IMR-90 (cell line): ENCODE data around the gene SPARC. TPM values are rescaled to one million over a fixed set of nuclear protein-coding genes. Genes with fewer than 3 reads are reported as not detected.

Experiments
- ATAC-seq: fragments of 200-7000 bp; cut with Tn5 transposase; 2 replicates; pipeline ENCODE4 v1.9.1; 2020; ENCODE audit warnings: low read depth, mild to moderate bottlenecking, moderate library complexity
- BruUV-seq: library from RNA; stranded (reverse); fragments of 400-500 nt; replicated peaks from 2 replicates; lab custom pipeline; 2021; lab: Mats Ljungman, UMichigan
- CTCF ChIA-PET: fragments of 300-600 bp; formaldehyde crosslinking; extraction: SDS; loops from one replicate; lab custom pipeline; 2021; ENCODE audit warnings: antibody characterized with exemption; lab: Yijun Ruan, JAX
- POLR2A ChIA-PET: fragments of 300-600 bp; sonication (Branson Sonifier 250); formaldehyde crosslinking; loops from one replicate; lab custom pipeline; 2022; ENCODE audit warnings: antibody characterized with exemption; ENCODE audit not compliant: unreplicated experiment; lab: Charles Lee
- DNase-seq: peaks from one replicate; pipeline ENCODE4 v3.0.0; 2013
- H2AFZ ChIP-seq: replicated peaks from 2 replicates; pipeline ENCODE3; 2013; ENCODE audit warnings: low read length, mild to moderate bottlenecking; ENCODE audit not compliant: poor library complexity
- H2AK5ac ChIP-seq: 2 replicates; pipeline ENCODE4 v1.6.1; 2013; ENCODE audit warnings: low read depth, low read length, inconsistent platforms
- H2AK9ac ChIP-seq: replicated peaks from 2 replicates; pipeline ENCODE3; 2013; ENCODE audit warnings: mild to moderate bottlenecking, low read depth, low read length, moderate library complexity; ENCODE audit not compliant: poor library complexity
- H2BK120ac ChIP-seq: 2 replicates; pipeline ENCODE4 v1.6.1; 2013; ENCODE audit warnings: low read depth, low read length, inconsistent platforms
- H2BK15ac ChIP-seq: 3 replicates; pipeline ENCODE4 v1.6.1; 2013; ENCODE audit warnings: low read depth, low read length, inconsistent platforms
- H2BK20ac ChIP-seq: 2 replicates; pipeline ENCODE4 v1.6.1; 2013; ENCODE audit warnings: low read depth, mild to moderate bottlenecking, inconsistent platforms, low read length, moderate library complexity
- H2BK5ac ChIP-seq: 2 replicates; pipeline ENCODE4 v1.6.1; 2013; ENCODE audit warnings: mild to moderate bottlenecking, low read depth, low read length, inconsistent platforms; ENCODE audit not compliant: poor library complexity, severe bottlenecking
- H3K14ac ChIP-seq: replicated peaks from 2 replicates; pipeline ENCODE4 v1.6.1; 2013; ENCODE audit warnings: low read depth, low read length, inconsistent platforms
- H3K18ac ChIP-seq: 2 replicates; pipeline ENCODE4 v1.6.1; 2013; ENCODE audit warnings: low read depth, low read length, control low read depth
- H3K23ac ChIP-seq: 2 replicates; pipeline ENCODE4 v1.6.1; 2013; ENCODE audit warnings: low read depth, low read length, inconsistent platforms
- H3K27ac ChIP-seq: 2 replicates; pipeline ENCODE4 v1.5.1; 2013; ENCODE audit warnings: mild to moderate bottlenecking, control low read depth, low read length; ENCODE audit not compliant: insufficient read depth
- H3K27me3 ChIP-seq: 2 replicates; pipeline ENCODE4 v1.6.1; 2013; ENCODE audit warnings: low read length; ENCODE audit not compliant: control insufficient read depth, insufficient read depth
- H3K36me3 ChIP-seq: 2 replicates; pipeline ENCODE4 v1.6.1; 2013; ENCODE audit warnings: low read length, mixed read lengths; ENCODE audit not compliant: control insufficient read depth, insufficient read depth
- H3K4ac ChIP-seq: 2 replicates; pipeline ENCODE4 v1.6.1; 2013; ENCODE audit warnings: low read depth, low read length, inconsistent platforms
- H3K4me1 ChIP-seq: 2 replicates; pipeline ENCODE4 v1.6.1; 2013; ENCODE audit warnings: low read length, mixed read lengths; ENCODE audit not compliant: control insufficient read depth, insufficient read depth
- H3K4me2 ChIP-seq: 2 replicates; pipeline ENCODE4 v1.6.1; 2013; ENCODE audit warnings: low read depth, mild to moderate bottlenecking, control low read depth, low read length, moderate library complexity
- H3K4me3 ChIP-seq: 2 replicates; pipeline ENCODE4 v1.5.1; 2013; ENCODE audit warnings: low read depth, mild to moderate bottlenecking, control low read depth, low read length, moderate library complexity; ENCODE audit not compliant: insufficient read depth
- H3K56ac ChIP-seq: 2 replicates; pipeline ENCODE4 v1.6.1; 2013; ENCODE audit warnings: low read length, inconsistent platforms; ENCODE audit not compliant: insufficient read depth; ENCODE audit errors: extremely low read depth
- H3K79me1 ChIP-seq, 2 experiments: 2 replicates each; pipeline ENCODE4 v1.6.1; 2013; ENCODE audit warnings: low read length in 2 of 2, inconsistent platforms in 1 of 2, low read depth in 1 of 2
- H3K9ac ChIP-seq: 2 replicates; pipeline ENCODE4 v1.6.1; 2013; ENCODE audit warnings: low read depth, low read length, control low read depth
- H3K9me1 ChIP-seq: 2 replicates; pipeline ENCODE4 v1.6.1; 2013; ENCODE audit warnings: low read length, inconsistent platforms; ENCODE audit not compliant: insufficient read depth
- H3K9me3 ChIP-seq: 2 replicates; pipeline ENCODE4 v1.6.1; 2013; ENCODE audit warnings: low read length; ENCODE audit not compliant: control insufficient read depth, insufficient read depth
- H4K20me1 ChIP-seq: 2 replicates; pipeline ENCODE4 v1.6.1; 2013; ENCODE audit warnings: low read length, inconsistent platforms; ENCODE audit not compliant: insufficient read depth
- H4K5ac ChIP-seq: 2 replicates; pipeline ENCODE4 v1.6.1; 2013; ENCODE audit warnings: mild to moderate bottlenecking, low read depth, low read length, control low read depth
- H4K8ac ChIP-seq, 2 experiments: 2 replicates each; pipeline ENCODE4 v1.6.1; 2013; ENCODE audit warnings: low read depth in 2 of 2, low read length in 2 of 2, control low read depth in 1 of 2, inconsistent platforms in 1 of 2
- H4K91ac ChIP-seq: 2 replicates; pipeline ENCODE4 v1.6.1; 2013; ENCODE audit warnings: low read depth, low read length, inconsistent platforms; ENCODE audit not compliant: insufficient read depth
- CHD1 ChIP-seq: IDR thresholded peaks from 2 replicates; pipeline ENCODE4 v1.6.1; 2012; ENCODE audit warnings: low read depth, low read length, improper control_type of control experiment
- ELK1 ChIP-seq: fragments of 150-350 bp; IDR thresholded peaks from 2 replicates; pipeline ENCODE4 v1.6.1; 2016; ENCODE audit warnings: low read depth, mild to moderate bottlenecking, low read length, moderate library complexity, borderline replicate concordance
- MAFK ChIP-seq: IDR thresholded peaks from 2 replicates; pipeline ENCODE4 v1.6.1; 2012; ENCODE audit warnings: low read depth, low read length, improper control_type of control experiment
- MAZ ChIP-seq: IDR thresholded peaks from 2 replicates; pipeline ENCODE4 v1.6.1; 2012; ENCODE audit warnings: low read depth, mild to moderate bottlenecking, low read length, improper control_type of control experiment, moderate library complexity, borderline replicate concordance
- NFE2L2 ChIP-seq: fragments of 150-350 bp; IDR thresholded peaks from 2 replicates; pipeline ENCODE4 v1.6.1; 2016; ENCODE audit warnings: low read depth, mild to moderate bottlenecking, low read length
- RFX5 ChIP-seq: IDR thresholded peaks from 2 replicates; pipeline ENCODE4 v1.8.0; 2012; ENCODE audit warnings: low read depth, mild to moderate bottlenecking, low read length, moderate library complexity
- WGBS, 2 experiments: methylation state at CpG; one replicate each; pipeline versions ENCODE4 v1.1.5 to v1.1.7; 2013; ENCODE audit warnings: missing lambda C conversion rate in 2 of 2; ENCODE audit not compliant: insufficient read length in 1 of 2; ENCODE audit errors: extremely low coverage in 2 of 2; 5-methylcytosine and 5-hydroxymethylcytosine counted together
- dilution Hi-C: fragments of 300-500 bp; cut with HindIII; formaldehyde crosslinking; loops from one replicate; pipeline ENCODE4 v1.14.3; 2018; ENCODE audit warnings: low sequenced_read_pairs; ENCODE audit not compliant: unreplicated experiment
- in situ Hi-C: fragments of 300-500 bp; cut with MboI; formaldehyde crosslinking; loops from 3 replicates; pipeline ENCODE4 v1.14.3; 2019; ENCODE audit warnings: low sequenced_read_pairs, inconsistent platforms, mixed read lengths
- intact Hi-C: fragments of 100-400 bp; cut with micrococcal nuclease; formaldehyde crosslinking; loops from 2 replicates; pipeline ENCODE4 v1.10.0; 2022
- polyA plus RNA-seq, 3 experiments: library from polyadenylated mRNA; depleted of rRNA; stranded (reverse); fragments of >200 nt; gene quantifications; 2 replicates each; pipeline ENCODE4 v1.2.3, GENCODE V29; 2012; ENCODE audit warnings: low replicate concordance in 1 of 3
- total RNA-seq: library from RNA; depleted of rRNA; stranded (reverse); fragments of >200 nt; gene quantifications from 2 replicates; pipeline ENCODE4 v1.2.3, GENCODE V29; 2012
- TF ChIP-seq, protein P1 (sequence below): fragments of 150-350 bp; IDR thresholded peaks from 2 replicates; pipeline ENCODE4 v1.6.1; 2017; ENCODE audit warnings: mild to moderate bottlenecking, antibody characterized with exemption, low read length, low read depth

Gene SPARC
- total and polyA plus RNA-seq, 2 of the 4 experiments (the other 2 are of a cell fraction), result 1,186 to 4,692 TPM

DNA sequence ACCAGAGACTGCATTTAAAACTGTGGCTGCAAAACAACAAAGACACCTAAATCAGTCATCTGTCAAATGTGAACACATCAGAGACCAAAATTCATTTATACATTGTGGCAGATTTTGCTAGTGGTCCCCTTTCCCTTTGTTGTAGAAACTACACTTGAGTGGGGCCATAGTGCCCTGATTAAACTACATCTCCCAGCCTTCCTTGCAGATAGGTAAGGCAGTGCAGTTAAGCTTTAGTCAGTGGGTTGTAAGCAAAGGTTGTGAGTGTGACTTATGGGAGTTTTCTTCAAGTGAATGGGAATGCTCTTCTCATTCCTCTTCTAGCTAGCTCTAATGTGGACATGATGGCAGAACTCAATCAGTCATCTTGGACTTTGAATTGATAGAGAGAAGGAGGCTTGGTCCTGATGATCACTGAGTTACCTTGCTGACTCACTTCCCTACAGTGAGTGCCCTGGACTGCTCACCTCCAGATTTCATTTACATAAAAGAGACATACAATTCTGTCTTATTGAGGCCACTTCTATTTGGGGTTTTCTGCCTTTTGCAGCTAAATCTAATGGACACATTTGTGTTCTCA lies 35.2 kb upstream of the SPARC start (continued):
- TF ChIP-seq NFE2L2, result no peak

DNA sequence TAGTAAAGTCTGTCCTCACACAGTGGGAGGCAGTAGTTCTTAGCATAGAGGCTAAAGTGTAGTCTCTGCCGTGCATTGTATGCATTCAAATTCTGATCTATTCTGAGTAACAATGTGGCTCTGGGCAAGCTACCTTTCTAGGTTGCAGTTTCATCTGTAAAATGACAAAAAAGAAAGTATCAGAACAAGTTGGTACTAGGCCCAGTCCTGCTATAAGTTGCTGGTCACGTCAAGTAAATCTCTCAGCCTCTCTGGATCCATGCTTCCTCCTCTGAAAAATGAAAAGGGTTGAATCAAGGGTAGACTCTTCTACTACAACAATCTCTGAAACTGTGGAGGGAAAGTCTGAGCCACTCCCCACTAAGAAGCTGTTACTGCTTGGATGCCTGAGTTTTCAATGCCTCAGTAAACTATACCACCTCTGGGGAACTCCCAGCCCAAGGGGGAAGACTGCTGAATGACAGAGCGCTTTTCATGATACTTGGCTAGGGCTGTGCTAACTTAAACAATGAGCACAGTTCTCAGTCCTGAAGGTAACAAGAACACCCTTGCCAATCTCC lies 34.5 kb upstream of the SPARC start:
- intact Hi-C loops, result no loop called here
- peak overlapping the region; percentile 29; the same call in 1 of the 2 replicates for H3K23ac ChIP-seq
- peak overlapping the region; percentile 63 for H4K91ac ChIP-seq
- ChIA-PET CTCF (interaction anchor here (0.5 to 2.2 kb wide), 6 partner anchors 19 to 69 kb away, joined by 3 to 8 read pairs (median 4); partner anchors contain the start of gene G3BP1), POLR2A (interaction anchor here (0.9 kb wide), 2 partner anchors 40 to 41 kb away, joined by 4 to 8 read pairs; no protein-coding TSS in a partner anchor)
- peak overlapping the region; percentile 53 for H2BK20ac ChIP-seq
- no CpG with 5 or more reads among the region's 3 CpGs for WGBS, 2 experiments
- peaks cover 13% of the 10 kb centered on the region for H3K9me1 ChIP-seq
- H2AK5ac ChIP-seq, result peak overlapping the region; percentile 40
- no peak overlapping the region for H2AK9ac ChIP-seq
- DNase-seq (peak; percentile 53), ATAC-seq (peak; percentile 6; the same call in 1 of the 2 replicates)
- H3K18ac ChIP-seq, result peak overlapping the region; percentile 17; the same call in 1 of the 2 replicates
- peak overlapping the region in 1 of 2 experiments; percentile 63; a peak in 1 of 4 replicates for H4K8ac ChIP-seq
- in situ Hi-C loops, result no loop called here
- H4K20me1 ChIP-seq, result no peaks in the 10 kb centered on the region
- no peak overlapping the region for H3K4me2 ChIP-seq
- no TSS peak for BruUV-seq
- H3K14ac ChIP-seq, result peak overlapping the region; percentile 3
- H3K9ac ChIP-seq, result peak overlapping the region; percentile 46; the same call in 1 of the 2 replicates
- peak overlapping the region; percentile 64 for H2AFZ ChIP-seq
- peaks cover 0 to 24% of the 10 kb centered on the region in 2 experiments; a peak in 2 of 4 replicates for H3K79me1 ChIP-seq
- dilution Hi-C loops, result no loop called here
- peaks cover 16% of the 10 kb centered on the region for H3K4me1 ChIP-seq
- peak overlapping the region; percentile 41 for H3K4ac ChIP-seq
- H3K27me3 ChIP-seq, result no peaks in the 10 kb centered on the region
- H2BK15ac ChIP-seq, result peak overlapping the region; percentile 61; the same call in 2 of the 3 replicates
- no peak for TF ChIP-seq MAZ
- TF ChIP-seq ELK1, result no peak
- TF ChIP-seq, protein P1, sequence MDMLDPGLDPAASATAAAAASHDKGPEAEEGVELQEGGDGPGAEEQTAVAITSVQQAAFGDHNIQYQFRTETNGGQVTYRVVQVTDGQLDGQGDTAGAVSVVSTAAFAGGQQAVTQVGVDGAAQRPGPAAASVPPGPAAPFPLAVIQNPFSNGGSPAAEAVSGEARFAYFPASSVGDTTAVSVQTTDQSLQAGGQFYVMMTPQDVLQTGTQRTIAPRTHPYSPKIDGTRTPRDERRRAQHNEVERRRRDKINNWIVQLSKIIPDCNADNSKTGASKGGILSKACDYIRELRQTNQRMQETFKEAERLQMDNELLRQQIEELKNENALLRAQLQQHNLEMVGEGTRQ, result no peak
- TF ChIP-seq NFE2L2, result peak; percentile 73
- TF ChIP-seq RFX5, result no peak
- TF ChIP-seq CHD1, result no peak
- TF ChIP-seq MAFK, result no peak
- no peaks in the 10 kb centered on the region for H3K36me3 ChIP-seq
- H3K27ac ChIP-seq, result no peak overlapping the region
- no peaks in the 10 kb centered on the region for H3K9me3 ChIP-seq
- H3K4me3 ChIP-seq, result no peak overlapping the region
- no peak overlapping the region for H3K56ac ChIP-seq
- peak overlapping the region; percentile 35 for H2BK5ac ChIP-seq
- H2BK120ac ChIP-seq, result peak overlapping the region; percentile 81
- H4K5ac ChIP-seq, result peak overlapping the region; percentile 30; the same call in 1 of the 2 replicates
